Glomerular visceral epithelial cell (primary cell): ENCODE measurements around the gene TNIP3.

ENCODE experiments used
- DNase-seq: peaks from one replicate; pipeline ENCODE4 v3.0.0-alpha.2; 2016; ENCODE audit errors: extremely low spot score

Gene TNIP3

DNA sequence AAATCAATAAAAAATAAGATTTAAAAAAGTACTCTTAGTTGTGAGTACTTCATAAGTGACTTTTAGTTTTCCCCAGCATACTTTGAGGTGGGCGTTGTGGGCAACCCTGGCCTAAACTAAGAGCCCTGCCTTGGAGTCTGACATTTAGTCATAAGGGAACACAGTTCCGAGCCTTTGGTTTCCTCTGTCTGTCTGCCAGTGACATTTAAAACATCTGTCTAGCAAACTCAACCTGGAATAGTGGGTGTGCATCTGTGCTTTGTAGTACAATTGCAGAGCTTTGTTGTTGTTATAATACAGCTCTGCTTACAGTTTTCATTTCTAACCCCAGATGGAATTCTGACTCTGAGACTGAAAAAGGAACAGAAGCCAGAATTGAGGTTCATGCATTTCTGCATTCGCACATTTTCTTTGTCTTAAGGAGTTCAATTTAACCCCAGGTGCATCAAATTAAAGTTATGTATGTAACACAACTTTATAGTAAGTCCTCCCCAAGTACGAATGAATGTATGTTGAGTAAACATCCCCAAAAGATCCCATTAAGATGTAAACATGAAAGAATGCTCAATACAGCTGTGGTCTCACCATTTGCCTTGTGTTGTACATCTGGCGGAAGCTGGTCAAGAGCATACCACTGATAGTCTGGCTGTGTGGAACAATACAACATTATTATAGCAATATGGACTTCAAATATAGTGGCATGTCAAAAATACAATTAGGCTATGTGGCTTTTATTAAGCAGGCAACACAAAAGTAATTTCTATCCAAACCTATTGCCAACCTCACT is 25.9 kb downstream of the TNIP3 start:
- DNase-seq: no peak

DNA sequence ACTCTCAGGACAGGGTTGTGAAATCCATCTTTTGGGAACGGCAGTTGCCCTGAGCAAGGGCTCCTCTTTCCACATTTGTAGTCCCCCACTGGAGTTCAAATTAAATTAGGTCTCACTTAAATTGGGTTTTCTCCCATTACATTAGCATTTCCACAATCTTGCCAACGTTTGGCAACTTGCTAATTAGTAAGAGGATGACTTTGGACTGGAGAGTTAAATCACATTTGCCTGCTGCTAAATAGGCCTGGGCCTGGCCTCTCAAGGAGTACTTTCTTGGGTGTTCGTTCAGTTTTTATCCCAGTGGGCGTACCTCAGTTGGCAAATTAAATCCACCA is 33.8 kb downstream of the TNIP3 start:
- no peak for DNase-seq

DNA sequence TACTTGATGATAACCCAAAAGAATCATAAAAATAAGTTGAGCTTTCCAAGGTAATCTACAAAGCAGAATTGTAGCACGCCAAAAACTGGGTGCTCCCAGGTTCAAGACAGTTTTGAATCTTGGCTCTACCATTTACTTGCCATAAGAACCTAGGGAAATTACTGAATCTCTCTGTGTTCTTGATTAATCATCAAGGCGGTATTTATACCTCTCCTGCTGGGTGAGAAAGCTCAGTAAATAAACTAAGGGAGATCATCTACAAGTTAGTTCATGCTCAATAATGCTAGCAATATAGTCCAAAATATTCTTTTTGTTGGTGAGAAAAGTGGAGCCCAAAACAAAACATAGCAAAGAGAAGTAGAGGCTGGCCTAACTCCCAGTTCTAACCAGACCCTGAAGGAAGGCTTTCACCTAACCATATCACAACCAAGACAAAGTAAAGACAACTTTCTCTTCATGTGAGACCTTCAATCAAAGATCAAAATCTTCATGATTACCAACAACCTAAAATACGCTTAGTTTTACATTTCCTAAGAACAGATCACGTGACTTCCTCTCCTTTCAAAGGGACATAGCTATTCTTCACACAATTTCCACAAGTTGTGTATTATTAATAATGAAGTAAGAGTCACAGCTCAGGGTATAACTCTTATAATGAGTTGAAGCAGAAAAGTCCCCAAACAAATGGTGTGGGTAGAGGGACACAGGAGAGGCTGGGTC is 34.4 kb downstream of the TNIP3 start:
- DNase-seq: no peak

DNA sequence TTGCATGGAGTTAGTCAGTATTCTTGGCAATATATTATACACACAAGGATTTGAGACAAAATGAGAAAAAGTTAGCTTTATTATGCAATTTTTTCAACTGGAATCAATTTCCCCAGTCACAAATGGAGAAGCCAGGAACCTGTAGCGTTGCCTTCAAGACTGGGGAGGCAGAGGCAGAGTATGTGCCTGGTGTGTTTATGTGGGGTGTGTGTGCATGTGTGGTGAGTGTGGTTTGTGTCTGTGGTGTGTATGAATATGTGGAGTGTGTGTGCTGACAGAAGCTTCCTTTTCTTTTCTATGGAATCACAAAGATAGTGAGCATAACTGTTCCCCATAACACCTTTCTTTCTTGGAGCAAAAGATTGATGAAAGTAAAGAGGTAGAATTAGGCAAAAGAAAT is 37.0 kb downstream of the TNIP3 start:
- DNase-seq: no peak

DNA sequence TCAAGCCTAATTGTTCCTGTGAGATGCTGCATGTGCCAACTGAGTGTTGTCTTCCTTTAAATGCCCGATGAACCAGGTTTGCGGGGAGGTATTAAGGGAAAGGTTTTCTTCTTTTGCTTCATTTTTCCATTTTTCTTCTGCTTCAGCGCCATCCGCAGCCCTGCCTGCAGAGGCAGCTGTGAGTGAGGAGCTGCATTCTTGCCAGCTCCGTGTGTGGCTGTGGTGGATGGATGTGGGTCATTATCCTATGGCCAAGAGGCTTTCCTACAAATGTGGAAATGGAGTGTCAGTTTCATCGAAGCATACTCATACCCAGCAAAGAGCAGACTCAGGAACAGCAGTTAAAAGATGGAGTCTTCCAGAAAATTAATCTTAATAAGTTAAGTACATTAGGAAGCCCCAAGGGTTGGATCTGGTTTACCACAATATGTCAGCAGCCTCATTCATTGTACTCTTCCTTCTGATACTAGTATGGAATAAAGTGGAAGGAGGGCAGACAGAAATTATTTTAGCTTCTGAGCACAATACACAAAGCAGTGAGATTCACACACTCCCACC is 37.6 kb downstream of the TNIP3 start:
- no peak for DNase-seq

DNA sequence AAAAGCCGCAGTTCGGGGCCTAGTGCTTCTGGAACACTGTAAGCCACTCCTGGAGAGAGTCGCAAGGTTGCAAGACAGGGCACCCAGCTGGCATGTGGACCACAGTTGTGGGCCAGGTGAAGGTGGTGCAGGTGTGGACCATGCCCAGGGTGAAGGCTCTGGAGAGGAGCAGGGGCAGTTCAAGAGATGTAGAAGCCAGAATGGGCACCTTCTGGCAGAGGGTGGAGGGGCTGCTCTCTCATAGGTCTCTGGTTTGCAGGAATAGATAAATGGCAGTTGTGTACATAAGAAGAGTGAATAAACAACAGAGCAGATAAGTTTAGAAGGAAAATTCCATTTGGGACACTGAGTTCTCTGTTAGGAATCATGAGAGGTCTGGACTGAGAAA is 38.6 kb downstream of the TNIP3 start:
- no peak for DNase-seq

DNA sequence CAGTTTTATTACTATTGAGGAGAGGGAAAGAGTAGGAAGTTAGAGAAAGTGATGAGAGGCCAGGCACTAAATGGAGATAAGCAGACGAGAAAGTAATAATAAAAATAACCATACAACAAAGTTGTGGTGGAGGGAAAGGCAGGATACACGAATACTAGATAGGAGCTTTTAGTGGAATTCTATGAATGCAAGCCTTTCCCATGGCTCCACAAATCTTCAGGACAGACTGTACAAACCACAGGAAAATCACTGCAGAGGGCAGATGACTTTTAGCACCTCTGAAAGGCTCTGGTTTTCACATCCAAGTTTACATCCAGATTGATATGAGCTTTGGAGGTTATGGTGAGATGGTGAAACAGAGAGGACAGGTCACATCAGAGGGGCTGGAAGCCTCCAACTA is 41.5 kb downstream of the TNIP3 start:
- no peak for DNase-seq

DNA sequence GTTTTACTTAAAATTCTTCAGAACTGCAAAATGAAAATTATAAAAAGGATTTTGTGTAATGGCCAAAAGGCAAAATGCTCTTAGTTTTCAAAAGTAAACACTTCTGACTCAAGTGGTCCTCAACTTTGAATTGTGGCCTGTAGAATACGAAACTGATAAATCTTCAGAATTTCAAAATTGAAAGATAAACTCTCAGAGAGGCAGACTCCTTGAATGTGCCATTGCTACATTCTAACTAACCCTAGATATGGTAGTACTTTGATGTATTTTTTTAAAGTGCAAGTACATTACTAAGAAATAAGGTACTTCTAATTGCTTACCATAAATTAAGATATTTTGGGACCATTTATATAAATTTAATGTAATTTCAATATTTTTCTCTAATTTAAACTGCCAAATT is 44.4 kb downstream of the TNIP3 start:
- DNase-seq: no peak

DNA sequence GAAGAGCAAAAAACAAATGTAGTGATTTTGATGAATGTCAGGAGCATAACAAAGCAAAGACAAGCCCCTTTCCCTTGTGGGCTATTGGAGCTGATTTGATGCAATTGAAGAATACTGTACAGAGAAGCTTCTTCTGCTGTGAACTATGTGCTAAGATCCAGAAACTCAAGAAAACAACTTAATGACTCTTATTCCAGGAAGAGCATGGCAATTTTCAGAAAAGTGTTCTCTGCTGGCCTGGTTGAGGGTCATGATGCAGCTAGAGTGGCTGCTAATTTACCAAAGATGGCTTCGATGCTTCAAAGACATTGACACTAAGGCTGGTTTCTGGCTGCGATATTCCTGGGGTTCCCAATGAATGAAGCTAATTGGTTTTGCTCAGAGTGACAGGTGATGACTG is 45.8 kb downstream of the TNIP3 start:
- no peak for DNase-seq

DNA sequence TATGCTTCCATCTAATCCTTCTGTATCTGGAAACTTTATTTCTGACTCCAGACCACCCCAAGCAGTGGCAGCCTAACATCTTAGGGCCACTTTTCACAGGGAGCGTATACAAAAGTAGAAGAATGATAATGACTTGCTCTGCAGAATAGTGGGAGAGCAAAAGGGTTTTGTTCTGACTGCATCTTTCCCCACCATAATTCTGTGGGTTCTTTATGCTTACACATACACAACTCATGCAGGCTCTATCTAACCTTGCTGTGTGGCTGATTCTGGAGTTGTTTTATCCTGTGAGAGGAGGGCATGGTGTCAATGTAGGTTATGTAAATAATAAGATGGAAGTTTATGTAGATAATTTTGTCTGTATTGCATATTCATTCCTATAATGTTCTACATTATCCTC is 49.4 kb downstream of the TNIP3 start:
- no peak for DNase-seq

DNA sequence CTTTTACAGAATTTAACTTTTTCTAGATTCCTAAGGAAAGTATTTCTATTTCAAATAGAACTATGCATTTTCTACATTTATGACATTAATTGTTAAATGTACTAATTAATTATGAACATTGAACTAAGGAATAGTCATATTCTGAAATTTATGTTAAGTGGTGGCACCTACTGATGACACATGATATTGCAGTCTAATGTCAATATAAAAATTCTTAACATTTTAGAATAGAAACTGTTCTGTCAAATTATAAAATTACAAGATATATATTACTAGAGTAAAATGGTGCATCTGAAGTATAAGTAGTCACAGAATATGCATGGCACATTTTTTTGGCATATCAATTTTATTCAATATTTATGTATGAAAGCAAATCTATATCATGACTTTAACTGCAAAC is 51.6 kb downstream of the TNIP3 start:
- DNase-seq: no peak

DNA sequence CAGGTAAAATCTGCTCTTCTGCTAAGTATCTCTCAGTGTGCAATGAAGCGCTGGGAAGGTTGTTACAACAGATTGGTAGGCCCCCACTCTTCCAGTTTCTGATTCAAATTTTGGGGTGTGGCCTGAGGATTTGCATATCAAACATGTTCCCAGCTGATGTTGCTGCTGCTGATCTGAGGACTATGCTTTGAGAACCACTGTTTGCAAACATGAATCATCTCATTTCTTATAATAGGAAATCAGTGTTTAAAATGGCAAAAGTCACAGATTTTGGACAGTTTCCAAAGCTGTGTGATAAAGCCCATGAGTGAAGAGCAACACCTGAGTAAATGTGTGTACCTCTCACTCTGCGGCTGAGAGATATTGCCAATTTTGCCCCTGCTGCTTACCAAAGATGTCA is 55.6 kb downstream of the TNIP3 start:
- no peak for DNase-seq

DNA sequence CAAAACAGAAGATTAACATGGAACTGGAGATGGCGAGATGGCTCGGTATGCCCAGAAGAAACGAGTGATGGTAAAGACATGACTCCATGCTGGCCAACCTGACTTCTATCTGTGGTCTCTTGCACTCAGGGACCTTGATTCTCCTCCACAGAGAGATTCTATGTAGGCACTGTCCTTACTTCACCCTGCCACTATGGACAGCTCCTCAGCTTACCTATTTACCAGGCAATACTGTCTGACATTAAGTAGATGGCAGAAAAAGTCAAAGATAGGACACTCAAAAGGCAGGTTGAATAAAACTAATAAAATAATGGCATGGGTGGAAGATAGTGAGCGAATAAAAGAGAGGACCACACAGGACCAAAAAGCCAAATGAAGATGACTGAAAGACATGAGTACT is 56.6 kb downstream of the TNIP3 start:
- DNase-seq: no peak

DNA sequence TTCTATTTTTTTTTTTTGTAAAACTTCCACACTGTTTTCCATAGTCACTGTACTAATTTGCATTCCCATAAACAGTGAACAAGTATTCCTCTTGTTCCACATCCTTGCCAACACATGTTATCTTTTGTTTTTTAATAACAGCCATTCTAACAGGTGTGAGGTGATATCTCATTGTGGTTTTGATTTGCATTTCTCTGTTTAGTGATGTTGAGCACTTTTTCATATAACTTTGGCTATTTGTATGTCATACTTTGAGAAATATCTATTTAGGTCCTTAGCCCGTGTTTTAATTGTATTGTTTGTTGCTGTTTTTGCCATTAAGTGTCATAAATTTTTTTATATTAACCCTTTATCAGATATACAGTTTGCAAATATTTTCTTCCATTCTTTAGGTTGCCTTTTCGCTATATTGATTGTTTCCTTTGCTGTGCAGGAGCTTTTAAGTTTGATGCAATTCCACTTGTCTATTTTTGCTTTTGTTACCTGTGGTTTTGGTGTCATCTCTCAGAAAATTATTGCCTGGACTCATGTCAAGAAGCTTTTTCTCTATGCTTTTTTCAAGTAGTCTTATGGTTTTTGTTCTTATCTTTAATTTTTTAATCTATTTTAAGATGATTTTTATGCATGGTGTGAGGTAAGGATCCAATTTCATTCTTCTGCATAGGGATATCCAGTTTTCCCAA is 63.9 kb downstream of the TNIP3 start:
- no peak for DNase-seq

DNA sequence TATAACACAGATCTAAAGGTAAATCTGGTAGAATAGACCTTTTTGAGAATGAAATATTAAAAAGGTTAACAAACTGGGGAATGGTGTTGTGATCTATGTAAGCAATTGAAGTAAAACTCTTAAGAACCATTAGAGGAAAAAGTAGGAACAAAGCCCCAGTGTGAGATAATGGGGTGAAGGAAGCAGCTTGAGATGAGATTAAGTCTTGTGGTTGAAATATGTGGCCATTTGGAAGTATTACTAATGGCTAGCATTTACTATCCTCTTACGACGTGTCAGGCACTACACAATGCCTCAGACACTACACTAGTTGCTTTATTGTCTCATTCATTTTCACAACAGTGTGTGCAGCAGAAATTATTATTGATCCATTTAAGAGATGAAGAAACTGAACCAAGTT is 65.9 kb downstream of the TNIP3 start:
- no peak for DNase-seq

DNA sequence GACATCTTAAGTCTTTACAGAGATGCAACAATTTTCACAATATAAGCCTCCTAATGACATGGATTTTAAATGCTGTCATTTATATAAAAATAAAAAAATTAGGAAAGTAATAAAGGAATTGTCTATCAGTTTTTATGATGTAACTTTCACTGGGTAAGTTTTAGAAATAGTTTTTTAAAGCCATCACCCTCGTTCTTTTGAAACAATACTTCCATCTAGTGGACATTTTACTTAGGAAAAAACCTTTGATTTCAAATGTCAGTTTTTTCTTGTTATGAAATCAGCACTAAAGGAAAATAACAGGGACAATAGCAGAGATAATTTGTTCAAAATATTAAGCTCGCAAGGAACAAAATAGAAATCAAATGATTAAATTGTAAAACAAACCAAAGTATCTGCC is 67.5 kb downstream of the TNIP3 start:
- DNase-seq: peak; percentile 15

DNA sequence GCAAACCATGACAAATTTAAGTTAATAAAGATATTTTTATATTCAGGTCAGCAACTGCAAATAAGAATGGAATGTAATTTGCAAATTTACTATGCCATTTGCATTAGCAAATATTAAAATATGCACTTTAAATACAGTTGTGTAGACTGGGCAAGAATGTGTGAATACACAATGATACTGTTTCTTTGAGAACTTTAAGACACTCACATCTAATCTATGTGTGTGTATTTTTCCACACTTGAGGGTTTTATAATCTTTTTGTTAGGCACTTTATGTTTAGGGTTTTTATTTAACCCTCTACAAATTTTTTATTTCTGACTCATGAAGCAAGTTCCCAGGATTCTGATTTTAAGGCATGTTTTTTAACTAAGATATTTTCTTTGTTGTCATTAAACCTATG is 67.9 kb downstream of the TNIP3 start:
- no peak for DNase-seq

DNA sequence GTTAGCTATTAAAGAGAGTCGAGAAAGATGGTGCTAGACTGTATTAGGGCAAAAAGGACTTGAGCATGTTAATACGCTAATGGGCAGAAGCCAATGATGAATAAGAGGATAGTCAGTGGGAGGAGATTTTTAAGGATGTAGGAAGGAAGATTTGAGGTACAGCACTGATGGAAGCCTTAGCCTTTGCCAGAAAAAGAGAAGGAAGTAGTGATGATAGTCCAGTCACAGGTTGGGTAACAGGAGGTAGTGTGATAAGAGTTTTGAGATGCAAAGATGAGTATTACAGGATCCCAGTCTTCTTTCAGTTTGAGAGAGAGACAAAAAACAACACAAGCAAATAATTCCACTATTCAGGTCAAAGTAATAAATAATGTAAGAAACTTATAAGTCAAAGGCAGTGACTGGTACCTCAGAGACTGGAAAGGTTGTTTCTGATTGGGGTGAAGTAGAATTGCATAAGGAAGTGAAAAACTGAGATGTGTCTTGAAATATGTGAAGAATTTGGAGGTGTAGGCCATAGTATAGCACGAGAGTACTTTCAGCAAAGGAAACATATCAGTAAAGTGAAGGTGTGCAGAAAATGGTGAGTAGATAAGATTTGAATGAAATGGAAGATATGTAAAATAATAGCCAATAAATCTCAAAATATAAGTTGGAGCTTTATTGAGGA is 69.7 kb downstream of the TNIP3 start:
- DNase-seq: no peak

DNA sequence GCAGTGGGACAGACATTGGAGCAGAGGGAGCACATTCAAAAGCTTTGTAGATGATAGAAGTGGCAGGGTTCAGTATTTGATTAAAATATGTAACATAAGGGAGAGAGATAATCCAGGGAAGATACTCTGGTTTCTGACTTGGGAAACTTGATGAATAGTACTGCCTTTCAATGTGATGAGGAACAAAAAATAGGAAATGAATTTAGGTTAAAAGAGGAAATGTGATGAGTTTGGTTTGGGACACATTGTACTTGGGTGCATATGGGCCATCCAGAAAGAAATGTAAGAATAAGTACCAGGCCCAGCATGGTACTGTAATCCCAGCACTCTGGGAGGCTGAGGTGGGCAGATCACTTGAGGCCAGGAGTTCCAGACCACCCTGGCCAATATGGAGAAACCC is 70.9 kb downstream of the TNIP3 start:
- no peak for DNase-seq

DNA sequence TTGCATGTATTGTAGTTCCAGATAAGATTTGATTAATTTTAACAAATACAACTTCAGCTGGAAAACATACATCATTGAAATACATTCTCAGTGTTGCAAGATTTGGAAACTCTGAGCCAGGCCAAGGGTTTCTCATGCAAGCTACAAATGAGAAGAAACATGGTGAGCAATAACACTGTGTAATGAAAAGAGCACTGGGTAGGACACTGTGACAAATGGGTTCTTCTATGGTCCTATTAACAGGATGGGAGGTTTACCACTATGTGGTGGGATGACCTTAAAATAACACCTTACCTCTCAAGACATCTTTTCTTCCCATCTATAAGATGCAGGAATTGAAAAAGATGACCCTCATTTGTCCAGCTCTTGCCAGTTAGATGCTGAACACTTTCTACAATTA is 72.2 kb downstream of the TNIP3 start:
- DNase-seq: no peak

DNA sequence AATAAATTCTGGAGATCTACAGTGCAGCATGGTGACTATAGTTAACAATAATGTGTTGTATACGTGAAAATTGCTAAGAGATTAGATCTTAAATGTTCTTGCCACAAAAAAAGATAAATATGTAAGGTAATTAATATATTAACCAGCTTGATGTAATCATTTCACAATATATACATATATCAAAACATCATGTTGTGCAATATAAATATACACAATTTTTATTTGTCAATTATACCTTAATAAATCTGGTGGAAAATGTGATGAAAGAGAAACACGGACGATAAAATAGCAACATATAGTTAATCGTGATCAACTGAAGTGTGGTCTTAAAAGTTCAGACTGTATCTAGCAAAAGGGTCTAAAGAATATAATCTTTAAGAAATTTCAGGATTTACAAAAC is 75.3 kb downstream of the TNIP3 start:
- DNase-seq: no peak
